GM18505 (cell line): ENCODE data around the gene AJAP1.

Experiments
- ATAC-seq: cut with Tn5 transposase; IDR thresholded peaks from one replicate; pipeline ENCODE4 v1.9.1; 2021; ENCODE audit not compliant: unreplicated experiment
- POLR2A ChIP-seq: IDR thresholded peaks from 4 replicates; pipeline ENCODE4 v1.6.1; 2011; ENCODE audit warnings: borderline replicate concordance; ENCODE audit not compliant: insufficient read depth, insufficient read length; ENCODE audit errors: extremely low read depth

Gene AJAP1

DNA sequence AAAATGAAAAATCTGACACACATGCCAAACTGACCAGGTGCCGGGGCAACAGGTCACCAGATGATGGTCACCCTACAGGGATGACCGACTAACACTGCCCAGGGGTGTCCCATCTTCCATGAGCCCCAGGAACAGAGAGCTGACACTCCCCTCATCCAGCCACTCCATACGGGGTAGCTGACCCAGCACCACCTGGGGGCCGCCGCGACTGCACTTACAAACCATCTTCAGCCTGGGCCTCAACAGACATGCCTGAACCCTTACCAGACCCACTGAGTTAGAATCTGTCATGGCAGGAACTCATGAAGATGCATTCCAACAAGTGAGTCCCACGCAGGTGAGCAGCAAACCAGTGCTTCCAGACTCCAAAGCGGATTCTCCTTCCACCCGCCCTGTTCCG lies 31.6 kb upstream of the AJAP1 start:
- no peak for ATAC-seq
- TF ChIP-seq POLR2A: no peak

DNA sequence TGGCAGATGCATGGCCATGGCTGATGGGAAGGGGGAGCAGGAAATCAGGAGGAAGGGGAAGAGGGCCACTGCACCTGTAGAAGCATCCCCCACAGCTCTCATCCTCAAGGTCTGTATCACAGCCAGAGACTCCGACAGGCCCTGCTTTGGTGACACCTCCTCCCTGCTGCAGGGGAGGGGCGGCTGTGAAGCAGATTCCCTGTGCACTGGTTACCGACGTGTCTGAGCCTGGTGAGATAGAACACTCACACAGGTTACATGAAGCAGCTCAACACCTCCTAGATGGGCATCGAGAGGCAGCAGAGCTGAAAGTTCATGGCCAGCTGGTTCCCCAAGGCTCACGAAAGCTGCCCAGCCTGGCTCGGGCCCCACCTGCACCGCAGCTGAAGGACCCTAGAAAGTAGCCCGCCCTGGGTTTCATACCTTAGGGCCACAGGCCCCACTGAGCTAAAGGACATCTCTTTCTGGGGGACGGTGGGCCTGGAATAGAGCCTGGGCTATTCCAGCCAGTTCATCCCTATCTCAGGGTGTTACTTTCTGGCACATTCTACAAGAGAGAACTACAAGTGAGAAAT lies 30.2 kb upstream of the AJAP1 start:
- TF ChIP-seq POLR2A: no peak
- no peak for ATAC-seq

- no peak for TF ChIP-seq POLR2A
- ATAC-seq: no peak
Observed at GRCh38 chr1:4624801-4625200, 29.6 kb upstream of the AJAP1 start.

DNA sequence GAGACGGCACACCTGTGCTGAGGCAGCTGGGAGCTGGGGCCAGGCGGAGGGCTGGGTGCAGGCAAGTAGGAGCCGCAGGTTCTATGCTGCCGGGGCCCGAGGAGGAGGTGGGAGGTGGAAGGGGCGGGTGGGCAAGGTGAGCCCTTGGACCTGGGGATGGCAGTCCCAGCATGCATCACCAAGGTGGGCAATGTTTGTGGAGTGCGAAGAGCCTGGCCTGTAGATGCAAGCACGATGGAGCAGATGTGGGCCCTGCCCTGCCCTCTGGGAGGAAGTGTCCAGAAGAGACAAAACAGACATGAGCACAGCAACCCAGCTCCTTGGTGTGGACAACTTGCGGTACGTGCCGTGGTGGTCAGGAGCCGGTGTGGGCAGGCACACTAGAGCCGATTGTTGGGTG lies 28.3 kb upstream of the AJAP1 start:
- no peak for ATAC-seq
- no peak for TF ChIP-seq POLR2A

GRCh38 chr1:4626560-4627319 lies 27.7 kb upstream of the AJAP1 start:
- no peak for ATAC-seq
- TF ChIP-seq POLR2A: no peak

DNA sequence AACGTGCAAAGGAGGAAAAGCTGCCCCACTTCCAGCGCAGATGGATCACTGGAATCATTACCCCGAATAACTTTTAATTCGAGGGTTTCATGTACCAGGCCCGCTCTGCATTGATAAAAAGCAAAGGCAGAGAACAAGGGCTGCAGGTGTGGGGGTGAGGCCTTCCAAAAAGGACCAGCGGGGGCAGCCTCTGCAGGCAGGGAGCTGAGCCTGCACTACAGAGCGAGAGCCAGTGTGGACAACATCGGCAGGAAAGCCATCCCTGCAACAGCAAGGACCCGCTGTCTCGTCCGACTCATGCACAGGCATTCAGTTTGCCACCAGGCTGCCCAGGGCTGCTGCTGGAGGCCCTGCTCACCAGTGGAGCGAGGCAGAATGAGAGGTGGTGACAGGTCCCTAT lies 27.1 kb upstream of the AJAP1 start:
- no peak for ATAC-seq
- no peak for TF ChIP-seq POLR2A

GRCh38 chr1:4628992-4629391 lies 25.4 kb upstream of the AJAP1 start:
- ATAC-seq: no peak
- no peak for TF ChIP-seq POLR2A

DNA sequence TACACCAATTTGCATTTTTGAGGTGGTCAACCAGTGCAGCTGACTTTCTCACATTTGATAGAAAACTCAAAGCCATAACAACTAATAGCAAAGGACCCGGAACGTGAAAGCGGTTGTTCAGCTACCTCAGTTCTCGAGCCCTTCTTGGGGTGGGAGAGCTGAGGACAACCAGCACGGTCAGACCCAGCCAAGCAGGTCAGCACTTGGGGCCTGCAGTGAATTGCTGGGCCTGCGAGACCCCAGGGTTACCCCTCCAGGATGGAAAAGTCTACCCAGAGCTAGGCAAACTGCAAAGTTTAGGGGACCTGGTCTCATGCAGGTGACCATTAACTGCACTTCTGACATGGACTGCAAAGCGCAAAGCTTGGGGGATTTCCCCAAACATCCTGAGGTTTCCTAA lies 23.8 kb upstream of the AJAP1 start:
- no peak for TF ChIP-seq POLR2A
- no peak for ATAC-seq

DNA sequence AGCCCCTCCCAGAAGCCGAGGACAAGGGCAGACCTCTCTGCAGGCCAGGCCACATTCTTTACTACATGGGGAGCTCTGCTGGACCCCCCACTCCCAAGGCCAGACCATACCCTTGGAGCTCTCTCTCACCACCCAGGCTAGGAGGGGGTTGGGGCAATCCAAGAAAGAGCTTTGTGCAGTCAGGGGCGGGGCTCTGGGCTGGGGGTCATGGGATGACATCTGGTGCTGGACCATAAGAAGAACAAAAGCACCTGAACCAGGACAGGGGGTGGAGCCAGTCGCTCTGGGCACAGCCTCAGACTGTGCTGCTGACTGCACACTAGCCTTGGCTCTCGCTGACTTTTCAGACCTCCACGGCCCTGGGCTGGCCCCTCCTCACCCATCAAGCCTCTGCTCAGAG lies 23.1 kb upstream of the AJAP1 start:
- no peak for ATAC-seq
- TF ChIP-seq POLR2A: no peak

- no peak for TF ChIP-seq POLR2A
- no peak for ATAC-seq
Observed at GRCh38 chr1:4633346-4633745, 21.1 kb upstream of the AJAP1 start.

GRCh38 chr1:4634156-4634792 lies 20.1 kb upstream of the AJAP1 start:
- no peak for ATAC-seq
- no peak for TF ChIP-seq POLR2A

DNA sequence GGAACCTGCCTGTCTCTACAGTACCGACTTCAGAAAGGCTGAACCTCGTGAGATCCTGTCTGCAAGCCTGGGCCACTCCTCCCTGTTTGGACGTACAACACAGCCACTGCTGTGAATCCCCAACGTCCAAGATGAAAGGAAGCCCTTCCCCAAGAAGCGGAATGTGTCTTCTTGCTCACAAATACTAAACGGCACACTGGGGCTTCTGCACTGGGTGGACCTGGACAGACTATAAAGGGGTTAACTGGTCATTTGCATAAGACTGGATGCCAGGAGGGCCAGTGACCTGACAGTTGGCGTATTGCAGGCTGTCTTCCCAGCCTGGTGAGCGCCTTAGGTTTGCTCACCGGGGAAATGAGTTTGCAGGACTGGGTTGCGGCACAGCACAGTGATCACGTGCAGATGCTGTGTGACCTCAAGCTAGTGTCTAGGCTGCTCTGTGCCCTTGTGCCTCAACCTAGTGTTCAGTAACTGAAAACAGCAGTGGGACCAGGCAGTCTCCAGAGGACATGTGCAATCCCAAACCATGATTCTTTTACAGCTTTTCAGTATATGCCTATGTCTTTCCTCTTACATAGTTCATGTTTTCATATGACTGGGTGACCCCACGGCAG lies 19.5 kb upstream of the AJAP1 start:
- TF ChIP-seq POLR2A: no peak
- no peak for ATAC-seq

GRCh38 chr1:4636186-4636585 lies 18.2 kb upstream of the AJAP1 start:
- TF ChIP-seq POLR2A: no peak

More at GRCh38 chr1:4636186-4636585, 18.2 kb upstream of the AJAP1 start:
- ATAC-seq: no peak
